ENCODE results near the gene CARMIL1.

- TF ChIP-seq CTCF (IDR thresholded peaks at IDR 0.05; ENCODE audit: control extremely low read depth in 1 of 3, insufficient read depth in 1 of 3, low read depth in 1 of 3, low read length in 3 of 3) (no peak), POLR2A (IDR thresholded peaks at IDR 0.05; ENCODE audit: control extremely low read depth in 1 of 2, low read depth in 2 of 2, low read length in 2 of 2) (no peak), CBX8 (IDR thresholded peaks at IDR 0.05; ENCODE audit: borderline replicate concordance, low read depth, low read length) (no peak), EP300 (IDR thresholded peaks at IDR 0.05; ENCODE audit: borderline replicate concordance in 1 of 2, low read depth in 2 of 2, low read length in 2 of 2) (no peak), POLR2AphosphoS5 (IDR thresholded peaks at IDR 0.05; ENCODE audit: low read depth, low read length) (no peak), MAFK (IDR thresholded peaks at IDR 0.05; ENCODE audit: low read depth, low read length) (no peak), TAF1 (IDR thresholded peaks at IDR 0.05; ENCODE audit: low read depth, low read length) (no peak), HDAC6 (IDR thresholded peaks at IDR 0.05; ENCODE audit: low read depth, low read length) (no peak), ATF3 (IDR thresholded peaks at IDR 0.05; ENCODE audit: insufficient read depth, low read depth, low read length) (no peak)
These were observed 13.2 kb downstream of the CARMIL1 start for GRCh38 chr6:25292384-25292783.

All from H1 (cell line).